GM12892 (cell line): ENCODE measurements around the gene LYPD1.

Experiments used
- DNase-seq: peaks from one replicate; pipeline ENCODE4 v3.0.0; 2011; ENCODE audit not compliant: insufficient read length
- FAIRE-seq: peaks from 2 replicates; lab custom pipeline; 2011; peaks lifted over from hg19 to GRCh38; lab: Jason Lieb, UNC
- POLR2A ChIP-seq: IDR thresholded peaks from 2 replicates; pipeline ENCODE4 v1.6.1; 2011; ENCODE audit warnings: low read depth, low read length, control low read depth
- POLR2AphosphoS5 ChIP-seq: IDR thresholded peaks from 2 replicates; pipeline ENCODE4 v1.6.1; 2011; ENCODE audit warnings: low read depth, low read length, control low read depth
- TAF1 ChIP-seq: IDR thresholded peaks from 2 replicates; pipeline ENCODE4 v1.6.1; 2011; ENCODE audit warnings: low read depth, mild to moderate bottlenecking, control low read depth, low read length, borderline replicate concordance

LYPD1 gene

DNA sequence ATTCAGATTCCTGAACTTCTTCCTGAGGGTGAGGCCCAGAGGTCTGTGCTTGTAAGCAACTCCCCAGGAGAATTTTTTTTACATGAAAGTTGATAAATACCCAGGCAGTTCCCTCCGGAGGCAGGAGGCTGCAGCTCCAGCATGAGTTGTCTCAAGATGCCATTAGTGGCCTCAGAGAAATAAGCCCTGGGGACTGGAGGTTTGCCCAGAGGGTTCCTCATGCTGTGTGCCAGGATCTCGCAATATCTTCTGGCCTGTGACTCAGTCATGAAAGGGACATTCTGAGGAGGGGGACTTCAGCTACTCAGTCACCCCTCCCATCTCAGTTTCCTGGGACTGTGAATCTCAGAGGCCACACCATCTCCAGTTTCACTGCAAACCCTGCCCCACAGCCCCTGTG is 49.9 kb downstream of the LYPD1 start:
- FAIRE-seq (no peak), DNase-seq (no peak)
- no peak for TF ChIP-seq POLR2A
- no peak for TF ChIP-seq POLR2AphosphoS5
- no peak for TF ChIP-seq TAF1

- TF ChIP-seq POLR2A (no peak), TAF1 (no peak), POLR2AphosphoS5 (no peak)
- FAIRE-seq = no peak
These were observed 51.3 kb downstream of the LYPD1 start for GRCh38 chr2:132618734-132619133.

DNA sequence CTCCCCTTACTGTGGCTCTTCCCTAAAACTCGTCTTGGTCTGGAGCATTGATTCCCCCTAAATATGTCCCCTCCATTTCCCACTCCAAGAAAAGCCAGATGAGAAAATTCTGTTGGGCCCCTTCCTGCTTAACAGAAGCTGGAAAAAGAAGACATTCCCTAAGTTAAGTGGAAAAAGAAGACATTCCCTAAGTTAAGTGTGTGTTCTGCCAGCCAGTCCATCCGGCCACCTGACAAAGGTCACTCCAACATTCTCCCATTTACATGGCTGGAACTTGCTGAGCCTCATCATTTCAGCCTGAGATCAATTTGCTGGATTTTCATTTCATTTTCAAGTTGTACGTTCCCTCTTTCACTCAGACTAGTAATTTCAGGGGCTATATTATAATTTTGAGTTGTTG is 52.0 kb downstream of the LYPD1 start:
- FAIRE-seq (no peak), DNase-seq (no peak)
- TF ChIP-seq TAF1 = no peak
- no peak for TF ChIP-seq POLR2AphosphoS5
- no peak for TF ChIP-seq POLR2A

More at GRCh38 chr2:132618734-132619133, 51.3 kb downstream of the LYPD1 start:
- DNase-seq = no peak

- no peak for FAIRE-seq
- TF ChIP-seq TAF1 (no peak), POLR2AphosphoS5 (no peak)
- no peak for DNase-seq
These were observed 54.5 kb downstream of the LYPD1 start for GRCh38 chr2:132615329-132616085.

GRCh38 chr2:132611719-132612118 is 58.3 kb downstream of the LYPD1 start:
- no peak for DNase-seq
- no peak for TF ChIP-seq TAF1
- no peak for TF ChIP-seq POLR2A
- no peak for TF ChIP-seq POLR2AphosphoS5
- FAIRE-seq = no peak

DNA sequence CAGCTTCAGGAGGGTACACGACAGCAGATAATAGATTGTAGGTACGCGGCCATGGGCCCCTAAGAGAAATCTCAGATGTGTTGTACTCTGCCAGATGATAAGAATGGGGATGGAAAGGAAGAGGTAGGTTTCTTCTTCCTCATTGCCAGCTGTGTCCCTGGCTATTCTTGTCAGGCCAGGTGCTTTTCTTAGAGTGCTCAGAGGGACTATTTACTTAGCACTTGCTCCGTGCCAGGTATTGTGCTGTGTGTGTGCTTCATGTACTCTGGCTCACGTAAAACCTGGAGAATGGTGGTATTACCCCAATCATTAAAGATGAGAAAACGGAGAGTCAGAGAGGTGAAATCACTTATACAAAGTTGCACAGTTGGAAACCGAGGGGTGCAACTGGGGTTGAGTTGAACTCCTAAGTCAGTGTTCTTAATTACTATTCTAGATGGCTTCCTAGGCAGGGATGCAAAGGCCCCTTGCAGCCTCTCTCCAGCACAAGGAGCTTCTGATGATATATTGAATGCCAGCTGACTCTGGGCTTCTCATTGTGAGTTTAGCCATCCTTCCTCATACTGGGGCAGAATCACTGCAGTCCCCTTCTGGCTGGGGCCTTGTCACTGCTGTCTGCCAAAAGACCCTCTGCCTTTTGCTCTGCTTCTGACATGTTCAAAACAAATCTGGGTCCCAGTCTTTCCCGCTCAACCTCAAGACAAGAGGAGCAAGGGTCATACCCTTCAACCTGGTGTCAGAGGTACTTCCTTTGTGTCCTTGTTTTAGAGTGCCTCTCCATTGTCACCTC is 60.7 kb downstream of the LYPD1 start:
- DNase-seq (no peak), FAIRE-seq (no peak)
- TF ChIP-seq POLR2A (no peak), POLR2AphosphoS5 (no peak), TAF1 (no peak)

DNA sequence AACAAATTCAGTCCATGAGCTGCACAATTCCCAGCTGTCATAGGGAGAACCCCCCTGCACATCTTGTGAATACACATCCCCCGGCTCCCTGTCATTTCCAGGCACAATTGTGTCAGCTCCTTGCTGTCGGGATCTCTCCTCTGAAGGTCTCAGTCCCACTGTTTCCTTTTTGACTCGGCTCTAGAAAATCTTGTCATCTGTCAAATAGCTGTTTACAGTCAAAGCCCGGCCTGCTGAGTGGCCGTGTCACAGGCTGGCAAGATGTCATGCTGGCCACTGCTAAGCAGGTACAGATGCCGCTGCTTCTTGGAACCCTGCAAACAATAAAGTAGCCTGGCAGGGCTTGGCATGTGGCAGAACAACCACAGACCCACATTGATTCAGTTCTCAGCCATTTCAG is 61.7 kb downstream of the LYPD1 start:
- TF ChIP-seq TAF1 = no peak
- TF ChIP-seq POLR2AphosphoS5 = no peak
- TF ChIP-seq POLR2A = no peak
- no peak for FAIRE-seq
- no peak for DNase-seq

DNA sequence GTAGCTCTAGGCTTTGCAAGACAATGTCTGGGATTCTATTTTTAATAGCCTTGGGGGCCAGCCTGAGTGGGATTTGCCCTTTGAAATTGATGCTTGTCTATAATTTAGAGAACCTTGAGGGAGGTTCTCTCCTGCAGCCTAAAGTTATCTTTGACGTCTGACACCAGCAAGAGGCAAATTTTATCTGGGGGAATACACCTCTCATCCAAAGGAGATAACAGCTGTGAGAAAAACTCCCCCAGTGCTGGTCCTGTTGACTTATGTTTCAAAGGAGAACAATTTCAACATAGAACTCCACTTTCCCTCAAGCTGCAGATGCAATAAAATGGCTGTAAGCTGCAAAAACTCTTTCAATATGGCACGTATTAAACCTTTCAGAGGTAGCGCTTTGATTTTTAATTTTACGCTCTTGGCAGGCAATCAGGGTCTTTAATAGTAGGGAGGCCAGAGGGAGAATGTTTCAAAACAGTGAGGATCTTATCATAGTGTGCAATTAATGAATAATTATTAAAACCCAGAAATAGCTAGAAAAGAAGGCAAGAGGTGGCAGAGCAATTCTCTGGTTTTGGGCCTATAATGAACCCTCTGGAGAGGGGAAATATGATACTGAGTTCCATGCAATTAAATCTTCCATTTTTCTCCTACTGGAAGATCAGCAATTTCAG is 62.4 kb downstream of the LYPD1 start:
- TF ChIP-seq POLR2AphosphoS5 = no peak
- TF ChIP-seq TAF1 = no peak
- TF ChIP-seq POLR2A = no peak
- no peak for DNase-seq

DNA sequence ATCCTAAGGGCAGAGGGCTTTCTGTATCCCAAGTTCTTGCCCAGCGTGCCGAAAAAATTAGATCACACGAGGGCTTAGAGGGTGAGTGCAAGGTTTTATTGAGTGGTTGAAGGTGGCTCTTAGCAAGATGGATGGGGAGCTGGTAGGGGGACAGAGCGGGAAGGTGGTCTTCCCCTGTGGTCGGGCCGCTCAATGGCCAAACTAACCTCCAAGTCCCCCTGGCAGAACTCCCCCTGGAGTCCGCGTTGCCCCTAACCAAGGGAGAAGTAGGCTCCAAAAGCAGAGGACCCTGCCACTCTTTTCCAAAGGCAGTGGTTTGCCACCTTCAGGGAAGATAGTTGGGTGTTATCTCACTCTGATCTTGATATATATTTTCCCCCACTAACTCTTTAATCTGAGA is 63.4 kb downstream of the LYPD1 start:
- no peak for TF ChIP-seq POLR2A
- TF ChIP-seq TAF1 = no peak
- TF ChIP-seq POLR2AphosphoS5 = no peak
- FAIRE-seq = no peak

More for the DNA sequence above, 62.4 kb downstream of the LYPD1 start:
- FAIRE-seq = no peak

GRCh38 chr2:132605236-132606180 is 64.5 kb downstream of the LYPD1 start:
- TF ChIP-seq POLR2A = no peak
- no peak for TF ChIP-seq POLR2AphosphoS5
- no peak for TF ChIP-seq TAF1
- FAIRE-seq (no peak), DNase-seq (no peak)

More for the DNA sequence above, 63.4 kb downstream of the LYPD1 start:
- no peak for DNase-seq

DNA sequence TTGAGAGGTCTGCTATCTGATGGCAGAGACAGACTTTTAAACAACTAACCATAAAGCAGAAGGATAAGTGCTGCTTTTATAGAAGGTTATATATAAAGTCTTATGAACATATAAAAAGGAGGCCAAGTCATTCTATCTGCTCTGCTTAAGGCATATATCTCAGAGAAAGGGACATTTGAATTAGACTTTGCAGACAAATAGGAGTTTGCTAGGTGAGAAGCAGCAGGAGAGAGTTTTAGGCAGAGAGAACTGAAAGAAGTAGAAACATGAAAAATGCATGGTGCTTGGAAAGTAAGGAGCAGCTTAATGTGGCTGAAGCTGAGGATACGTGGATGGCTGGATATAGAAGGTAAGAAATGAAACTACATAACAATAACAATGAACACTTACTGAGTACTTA is 65.4 kb downstream of the LYPD1 start:
- TF ChIP-seq POLR2A (no peak), TAF1 (no peak), POLR2AphosphoS5 (no peak)

More for the DNA sequence above, 65.4 kb downstream of the LYPD1 start:
- no peak for DNase-seq
- FAIRE-seq = no peak
